NCI-H524 treated with DMSO at 0.1 percent for 48 hours (cell line): Measurements from ENCODE around the gene NDUFS1.
"Not testable (repeated sequence)": the region's sequence is repeated elsewhere in the genome, so short reads cannot be mapped to it uniquely, and the experiment has no call there.

Experiments used
- DNase-seq: peaks from one replicate; lab custom pipeline; 2025; lab: John Stamatoyannopoulos, UW

The NDUFS1 gene

DNA sequence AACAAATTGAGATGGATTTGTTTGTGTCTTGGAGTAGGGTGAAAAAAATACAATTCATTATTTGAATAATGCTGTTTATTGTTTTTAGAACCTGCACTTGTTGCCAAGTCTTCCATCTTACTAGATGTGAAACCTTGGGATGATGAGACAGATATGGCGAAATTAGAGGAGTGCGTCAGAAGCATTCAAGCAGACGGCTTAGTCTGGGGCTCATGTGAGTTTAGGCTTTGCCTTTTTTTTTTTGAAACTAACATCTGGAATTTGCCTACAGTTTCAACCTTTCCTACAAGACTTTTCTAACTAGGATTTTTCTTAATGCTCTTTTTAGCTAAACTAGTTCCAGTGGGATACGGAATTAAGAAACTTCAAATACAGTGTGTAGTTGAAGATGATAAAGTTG is 3.2 kb upstream of the NDUFS1 start:
- DNase-seq = not testable (repeated sequence)

DNA sequence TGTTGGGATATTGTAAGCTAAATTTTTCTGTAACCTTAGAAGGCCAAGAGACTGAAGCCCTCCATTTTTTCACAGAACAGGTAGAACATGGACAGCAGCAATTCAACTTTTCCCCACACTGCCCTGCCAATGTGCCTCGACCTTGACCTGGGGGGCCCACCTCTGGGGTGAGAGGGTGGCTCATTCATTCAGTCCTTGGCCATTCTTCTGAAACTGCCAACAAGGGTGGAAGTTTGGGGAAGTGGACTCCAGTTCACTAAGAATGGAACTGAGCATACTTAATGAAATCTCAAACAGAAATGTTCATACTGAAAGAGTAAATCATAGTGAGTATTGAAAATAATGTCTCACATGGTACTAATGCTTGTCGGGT is 1.5 kb upstream of the NDUFS1 start:
- DNase-seq = no peak

DNA sequence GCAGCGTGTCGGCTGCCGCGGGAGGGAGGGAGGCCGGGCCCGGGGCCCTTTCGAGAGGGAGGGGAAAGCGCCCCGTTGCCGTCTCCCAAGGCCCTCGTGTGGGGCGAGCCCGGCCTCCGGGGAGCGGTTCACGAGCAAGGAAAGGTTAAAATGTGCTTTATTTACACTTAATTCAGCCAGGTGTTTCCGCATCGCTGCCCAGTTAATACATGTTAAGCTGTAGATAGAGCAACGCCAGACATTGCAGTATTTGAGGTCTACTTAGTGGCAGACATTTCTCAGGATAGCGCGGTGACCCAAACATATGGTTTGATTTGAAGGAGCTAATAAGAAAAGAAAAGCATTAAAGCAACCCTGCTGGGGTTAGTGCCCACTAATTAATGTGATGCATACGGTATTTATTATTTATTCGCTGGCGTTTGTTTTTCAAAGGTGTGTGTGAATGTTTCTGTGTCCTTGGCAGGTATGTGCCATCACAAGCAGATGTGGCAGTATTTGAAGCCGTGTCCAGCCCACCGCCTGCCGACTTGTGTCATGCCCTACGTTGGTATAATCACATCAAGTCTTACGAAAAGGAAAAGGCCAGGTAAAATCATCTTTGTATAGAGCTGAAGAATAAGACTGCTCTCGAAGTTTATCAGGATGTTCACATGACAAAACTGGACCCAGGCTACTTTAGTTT is 1.0 kb upstream of the NDUFS1 start:
- DNase-seq = no peak

DNA sequence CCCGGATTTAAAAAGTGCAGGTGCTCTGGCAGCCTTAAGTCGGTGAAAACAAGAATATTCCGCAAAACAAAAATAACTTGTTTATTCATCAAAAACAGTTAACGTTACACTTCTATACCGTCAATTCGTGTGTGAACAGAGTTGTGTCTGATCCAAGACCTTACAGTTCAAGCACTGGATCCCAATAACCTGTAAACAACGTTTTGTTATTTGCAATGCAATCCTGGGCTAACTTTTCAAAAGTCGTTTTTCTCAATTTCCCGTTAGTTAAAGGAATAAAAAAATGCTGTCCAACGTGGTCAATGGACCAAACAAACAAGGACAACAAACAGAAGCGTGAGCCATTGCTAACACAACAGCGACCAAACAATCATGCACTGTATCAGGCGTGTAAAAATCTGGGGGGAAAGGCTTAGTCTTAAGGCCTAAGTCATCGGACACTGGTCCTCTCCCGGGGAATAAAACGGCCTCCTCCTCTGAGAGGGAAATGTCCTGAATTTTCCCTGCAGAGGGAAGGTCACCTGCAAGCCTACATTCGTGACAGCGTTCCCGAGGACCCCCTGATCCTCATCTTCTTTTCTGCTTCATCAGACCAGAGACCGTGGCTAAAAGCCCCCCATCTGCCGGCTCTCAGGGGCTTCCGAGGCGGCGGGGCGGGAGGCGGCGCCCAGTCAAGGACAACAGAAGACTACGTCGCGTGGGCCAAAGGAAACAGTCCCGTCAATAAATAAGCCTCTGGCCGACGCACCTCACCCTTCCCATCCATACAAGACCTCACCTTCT is 490 bp downstream of the NDUFS1 start:
- DNase-seq = peak; percentile 22

DNA sequence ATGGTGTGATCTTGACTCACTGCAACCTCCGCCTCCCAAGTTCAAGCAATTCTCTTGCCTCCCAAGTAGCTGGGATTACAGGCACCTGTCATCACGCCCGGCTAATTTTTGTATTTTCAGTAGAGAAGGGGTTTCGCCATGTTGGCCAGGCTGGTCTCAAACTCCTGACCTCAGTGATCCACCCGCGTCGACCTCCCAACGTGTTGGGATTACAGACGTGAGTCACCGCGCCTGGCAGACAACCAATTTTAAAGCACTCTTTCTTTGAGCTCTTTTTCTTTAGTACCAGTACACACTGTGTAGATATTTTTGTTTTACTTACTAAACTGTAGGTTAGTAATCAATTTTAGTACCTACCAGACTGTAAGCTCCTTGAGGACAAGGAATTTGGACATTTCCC is 2.2 kb downstream of the NDUFS1 start:
- not testable (repeated sequence) for DNase-seq

DNA sequence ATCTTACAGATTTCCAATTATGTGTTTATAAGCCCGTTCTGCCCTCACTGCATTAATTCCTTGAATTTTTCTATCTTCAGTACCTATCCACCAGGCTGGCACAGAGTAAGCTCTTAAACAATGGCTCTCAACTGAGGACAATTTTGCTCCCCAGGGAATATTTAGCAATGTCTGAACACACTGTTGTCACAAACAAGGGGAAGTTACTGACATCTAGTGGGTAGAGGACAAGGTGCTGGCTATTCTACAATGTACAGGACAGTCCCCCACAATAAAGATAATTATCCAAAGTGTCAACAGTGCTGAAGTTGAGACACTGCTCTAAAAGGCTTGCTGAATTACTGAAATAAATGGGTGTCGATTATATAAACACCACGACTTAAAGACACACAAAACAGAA is 5.0 kb downstream of the NDUFS1 start:
- DNase-seq = no peak

DNA sequence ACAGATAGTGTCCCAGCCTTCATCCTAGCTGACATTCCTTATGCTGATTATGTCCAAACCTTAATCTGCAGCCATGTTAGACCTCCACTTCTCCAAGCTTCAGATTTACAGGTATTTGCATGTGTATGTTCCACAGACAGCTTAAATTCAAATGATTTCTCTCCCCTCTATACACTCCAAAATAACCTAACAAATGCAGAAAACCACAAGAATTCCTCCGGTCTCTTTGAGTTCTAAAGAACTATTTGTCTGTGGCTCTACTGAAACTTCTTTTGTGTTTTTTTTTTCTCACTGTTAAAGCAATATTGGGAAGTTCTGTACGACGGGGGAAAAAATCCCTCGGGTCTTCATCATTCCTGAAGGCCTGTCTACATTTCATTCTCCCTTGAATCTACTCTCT is 8.6 kb downstream of the NDUFS1 start:
- no peak for DNase-seq

DNA sequence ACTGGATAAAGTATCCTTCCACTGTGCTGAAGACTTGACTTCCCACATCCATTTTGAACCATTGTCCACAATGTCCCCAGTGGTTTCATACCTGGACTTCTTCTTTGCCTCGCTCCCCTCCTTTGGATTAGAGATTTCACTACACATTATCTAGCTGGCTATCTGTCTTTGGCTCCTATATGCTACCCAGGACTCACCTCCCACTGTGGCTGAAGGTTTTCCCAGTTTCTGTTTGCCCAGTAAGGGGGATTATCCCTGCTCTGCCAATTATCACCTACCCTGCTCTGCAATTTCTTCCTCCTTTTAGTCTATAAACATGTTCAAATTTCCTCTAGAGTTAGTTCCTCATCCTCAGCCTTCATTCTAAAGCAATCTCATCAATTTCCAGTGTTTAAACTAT is 9.1 kb downstream of the NDUFS1 start:
- no peak for DNase-seq

DNA sequence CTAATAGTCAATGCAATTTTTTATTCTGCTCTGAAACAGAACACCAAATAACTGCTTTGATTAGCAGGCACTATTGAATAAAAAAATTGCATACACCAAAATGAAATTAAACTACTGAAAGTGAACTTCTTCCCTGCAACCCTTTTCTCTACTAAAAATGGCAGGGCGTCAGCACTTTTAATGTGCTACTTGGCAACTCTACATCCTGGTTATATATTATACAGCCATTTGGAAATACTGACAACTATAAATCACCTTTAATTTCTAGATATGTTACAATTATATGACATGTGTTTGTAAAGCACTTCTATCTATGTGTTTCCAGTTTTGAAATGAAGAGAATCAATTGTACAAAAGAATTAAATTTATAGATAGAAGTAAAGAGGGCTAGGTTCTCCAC is 9.9 kb downstream of the NDUFS1 start:
- DNase-seq = no peak

DNA sequence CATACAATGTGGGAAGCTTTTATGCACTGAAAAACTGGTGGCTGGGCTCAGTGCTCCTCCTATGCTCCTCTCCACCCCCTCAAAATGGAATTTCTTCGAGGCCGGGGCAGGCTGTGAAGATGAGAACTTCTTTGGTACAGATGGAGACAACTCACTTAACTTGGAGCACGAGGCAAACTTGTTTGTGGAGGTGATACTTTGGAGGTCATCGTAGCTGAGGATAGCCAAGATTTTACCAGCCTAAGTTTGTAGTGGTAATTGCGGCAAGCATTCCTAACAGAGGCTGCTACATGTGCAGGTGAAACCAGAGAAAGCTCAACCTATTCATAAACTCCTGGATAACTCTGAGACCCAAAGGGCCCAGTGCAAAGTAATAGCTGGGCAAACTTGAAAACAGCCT is 13.6 kb downstream of the NDUFS1 start:
- no peak for DNase-seq

DNA sequence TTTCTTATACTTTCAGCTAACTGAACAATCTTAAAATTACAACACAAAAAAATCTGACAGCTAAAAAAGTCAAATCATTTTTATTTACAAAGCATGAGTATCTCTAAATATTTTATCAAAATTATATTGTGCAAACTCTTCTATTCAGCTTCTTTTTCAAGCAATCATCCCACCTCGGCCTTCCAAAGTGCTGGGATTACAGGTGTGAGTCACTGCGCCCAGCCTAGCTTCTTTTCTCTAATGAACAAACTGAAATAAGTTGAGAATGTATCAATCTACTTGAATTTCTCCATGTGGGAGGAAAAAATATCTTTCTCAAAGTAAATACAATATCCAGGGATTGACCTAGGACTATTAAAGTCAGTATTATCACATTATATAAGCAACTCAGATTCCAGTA is 14.9 kb downstream of the NDUFS1 start:
- DNase-seq = no peak

DNA sequence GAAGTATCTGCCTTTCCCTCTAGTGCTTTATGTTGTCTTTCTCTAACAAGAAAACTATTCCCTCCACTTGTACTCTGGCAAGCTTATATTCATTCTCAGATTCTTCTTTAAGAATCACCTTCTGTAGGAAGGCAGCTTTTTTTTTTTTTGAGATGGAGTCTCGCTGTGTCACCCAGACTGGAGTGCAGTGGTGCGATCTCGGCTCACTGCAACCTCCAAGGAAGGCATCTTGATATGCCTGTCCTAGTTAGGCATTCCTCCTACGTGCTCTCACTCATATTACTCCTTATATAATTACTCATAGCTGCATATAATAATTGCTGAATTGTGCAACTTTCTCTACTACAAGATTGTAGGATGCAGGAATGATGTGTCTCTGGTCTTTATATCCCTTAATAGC is 15.8 kb downstream of the NDUFS1 start:
- DNase-seq = no peak

DNA sequence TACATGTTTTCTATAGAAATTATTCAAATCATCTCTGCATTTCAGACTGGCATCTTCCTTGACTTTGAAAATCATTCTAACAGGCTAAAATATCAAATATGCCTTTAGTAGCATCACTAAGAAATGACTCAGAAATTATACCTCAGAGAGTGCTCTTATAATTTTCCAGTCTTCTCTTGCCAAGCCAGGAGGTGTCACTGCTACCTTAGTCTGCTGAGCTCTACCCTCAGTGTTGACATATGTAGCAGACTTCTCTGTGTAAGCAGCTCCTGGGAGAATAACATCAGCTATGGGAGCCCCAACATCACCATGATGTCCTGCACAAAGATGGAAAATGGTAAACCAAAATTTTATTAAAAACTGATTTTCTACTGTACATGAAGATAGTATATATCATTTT is 31.6 kb downstream of the NDUFS1 start:
- no peak for DNase-seq

DNA sequence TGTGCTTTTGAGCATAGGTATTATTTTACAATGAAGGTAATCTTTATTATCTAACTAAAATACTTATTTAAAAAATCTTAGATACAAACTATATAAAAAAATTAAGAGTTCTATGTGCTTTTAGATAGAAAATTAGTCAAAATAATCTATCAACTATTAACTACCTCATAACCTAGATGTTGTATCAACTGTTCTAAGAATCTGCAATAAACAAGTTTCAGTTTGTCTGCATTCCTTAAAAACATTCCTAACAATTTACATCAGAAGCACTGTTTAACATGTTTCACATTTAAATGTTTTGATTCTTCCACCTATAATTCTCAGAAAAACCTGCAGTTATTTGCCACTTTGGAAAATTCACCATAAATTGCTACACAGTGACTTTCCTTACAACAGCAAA is 33.3 kb downstream of the NDUFS1 start:
- DNase-seq = no peak

DNA sequence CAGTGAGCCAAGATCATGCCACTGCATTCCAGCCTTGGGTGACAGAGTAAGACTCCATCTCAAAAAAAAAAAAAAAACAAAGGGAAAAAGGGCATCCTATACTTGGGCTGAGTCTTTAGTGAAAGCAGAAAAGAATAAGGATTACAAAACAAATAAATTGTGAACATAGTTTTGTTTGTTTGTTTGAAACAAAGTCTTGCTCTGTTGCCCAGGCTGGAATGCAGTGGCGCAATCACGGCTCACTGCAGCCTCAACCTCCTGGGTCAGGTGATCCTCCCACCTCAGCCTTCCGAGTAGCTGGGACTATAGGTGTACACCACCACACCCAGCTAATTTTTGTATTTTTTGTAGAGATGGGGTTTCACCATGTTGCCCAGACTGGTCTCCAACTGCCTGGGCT is 36.7 kb downstream of the NDUFS1 start:
- not testable (repeated sequence) for DNase-seq

DNA sequence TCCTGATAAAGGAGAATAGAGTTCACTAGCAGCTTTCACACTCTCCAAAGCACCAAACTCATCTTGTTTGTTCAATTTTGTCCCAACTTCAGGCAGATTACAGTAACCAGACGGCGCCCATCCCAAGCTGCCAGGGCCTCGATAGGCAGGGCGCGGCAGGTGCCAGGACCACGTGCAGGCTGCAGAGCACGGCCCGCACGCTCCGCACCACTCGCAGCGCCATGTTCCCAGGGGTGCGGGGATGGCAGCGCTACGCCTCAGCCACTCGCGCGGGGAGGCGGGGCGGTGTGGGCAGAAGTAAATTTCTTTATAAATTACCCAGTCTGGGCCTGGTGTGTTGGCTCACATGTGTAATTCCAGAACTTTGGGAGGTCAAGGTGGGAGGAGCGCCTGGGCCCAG is 43.0 kb downstream of the NDUFS1 start:
- DNase-seq = no peak

DNA sequence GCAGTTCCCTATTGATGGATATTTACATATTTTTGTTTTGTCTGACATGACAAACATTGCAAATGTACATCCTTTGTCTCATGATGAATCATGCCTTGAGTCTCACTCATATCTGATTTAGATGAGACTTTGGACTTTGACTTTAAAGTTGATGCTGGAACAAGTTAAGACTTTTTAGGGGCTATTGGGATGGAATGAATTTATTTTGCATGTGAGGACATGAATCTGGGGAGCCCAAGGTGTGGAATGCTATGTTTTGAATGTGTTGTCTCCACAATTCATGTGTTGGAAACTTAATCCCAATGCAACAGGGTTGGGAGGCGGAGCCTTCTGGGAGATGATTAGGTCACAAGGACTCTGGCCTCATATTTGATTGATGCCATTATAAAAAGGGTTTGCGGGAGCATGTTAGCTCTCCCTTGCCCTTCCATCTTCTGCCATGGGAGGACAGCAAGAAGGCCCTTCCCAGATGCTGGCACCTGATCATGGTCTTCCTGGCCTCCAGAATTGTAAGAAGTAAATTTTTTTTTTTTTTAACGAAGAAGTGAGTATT is 44.1 kb downstream of the NDUFS1 start:
- DNase-seq = no peak

DNA sequence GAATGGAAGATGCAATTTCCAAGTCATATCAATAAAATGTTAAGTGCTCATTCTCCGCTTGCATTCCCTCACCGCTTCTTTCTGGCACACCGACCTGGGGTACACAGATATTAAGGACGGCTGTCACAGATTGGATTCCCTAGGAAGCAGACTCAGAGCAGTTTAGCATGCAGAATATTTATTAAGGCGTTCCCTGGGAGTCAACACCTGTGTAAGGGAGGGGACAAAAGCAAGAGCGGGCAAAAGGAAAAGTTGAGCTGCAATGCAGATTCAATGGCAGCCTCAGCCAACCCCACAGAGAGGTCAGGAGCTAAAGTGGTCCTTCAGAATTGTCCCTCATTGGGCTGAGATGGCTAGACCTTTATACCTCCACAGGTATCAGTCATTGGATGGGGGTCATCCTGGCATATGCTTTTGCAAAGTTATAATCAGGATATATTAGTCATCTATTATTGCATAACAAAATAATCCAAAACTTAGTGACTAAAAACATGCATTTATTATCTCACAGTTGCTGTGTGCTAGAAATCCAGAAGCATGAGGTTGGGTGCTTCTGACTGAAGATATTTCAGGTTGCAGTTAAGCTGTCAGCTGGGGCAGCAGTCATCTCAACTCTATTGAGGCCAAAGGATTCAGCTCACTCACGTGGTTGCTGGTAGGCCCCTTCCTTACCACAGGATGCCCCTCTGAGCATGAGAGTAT is 46.2 kb downstream of the NDUFS1 start:
- DNase-seq = no peak

DNA sequence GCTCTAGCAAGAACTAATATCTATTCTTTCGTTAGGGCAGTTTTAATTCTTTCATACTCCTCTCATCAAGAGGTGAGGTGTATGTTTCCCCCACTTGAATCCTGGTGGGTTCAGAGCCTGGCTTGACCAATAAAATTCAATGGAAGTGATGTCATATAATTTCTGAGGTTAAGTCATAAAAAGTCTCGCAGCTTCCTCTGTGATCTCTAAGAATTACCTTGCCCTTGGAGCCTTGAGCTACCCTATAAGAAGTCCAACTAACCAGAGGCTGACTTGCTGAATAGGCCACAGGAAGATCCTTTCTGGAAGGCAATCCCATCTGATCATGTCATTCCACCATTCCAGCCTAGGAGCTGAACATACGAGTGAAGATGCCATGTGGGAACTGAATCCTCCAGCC is 47.1 kb downstream of the NDUFS1 start:
- no peak for DNase-seq

DNA sequence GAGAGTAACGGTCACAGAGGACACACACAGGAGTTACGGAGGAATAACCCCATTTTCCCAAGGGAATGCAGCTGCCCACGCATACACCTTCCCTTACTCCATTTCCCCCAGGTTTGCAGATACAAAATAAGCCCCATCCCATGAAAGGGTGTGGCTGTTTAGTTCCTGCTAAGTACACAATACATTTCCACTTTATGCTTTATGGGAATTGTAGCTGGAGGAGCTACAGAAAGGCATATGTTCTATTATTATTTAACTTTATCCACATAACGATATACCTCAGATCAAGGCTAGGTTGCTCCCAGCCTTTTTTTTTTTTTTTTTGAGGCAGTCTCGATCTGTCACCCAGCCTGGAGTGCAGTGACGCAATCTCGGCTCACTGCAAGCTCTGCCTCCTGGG is 50.5 kb downstream of the NDUFS1 start:
- no peak for DNase-seq

DNA sequence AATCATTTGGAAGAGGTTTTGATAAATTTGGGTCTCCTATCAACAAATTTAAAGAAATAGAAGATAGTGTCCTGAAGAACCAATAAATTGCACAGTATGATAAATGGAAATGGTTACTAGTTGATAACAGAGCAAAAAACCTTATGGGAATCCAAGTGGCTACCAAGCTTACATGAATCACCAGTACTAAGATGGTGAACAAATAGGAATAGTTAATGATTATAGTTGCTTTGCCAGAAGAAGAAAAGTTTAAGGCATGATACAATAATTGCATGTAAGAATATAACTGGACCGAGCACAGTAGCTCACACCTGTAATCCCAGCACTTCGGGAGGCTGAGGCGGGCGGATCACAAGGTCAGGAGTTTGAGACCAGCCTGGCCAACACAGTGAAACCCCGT is 53.7 kb downstream of the NDUFS1 start:
- DNase-seq = no peak

DNA sequence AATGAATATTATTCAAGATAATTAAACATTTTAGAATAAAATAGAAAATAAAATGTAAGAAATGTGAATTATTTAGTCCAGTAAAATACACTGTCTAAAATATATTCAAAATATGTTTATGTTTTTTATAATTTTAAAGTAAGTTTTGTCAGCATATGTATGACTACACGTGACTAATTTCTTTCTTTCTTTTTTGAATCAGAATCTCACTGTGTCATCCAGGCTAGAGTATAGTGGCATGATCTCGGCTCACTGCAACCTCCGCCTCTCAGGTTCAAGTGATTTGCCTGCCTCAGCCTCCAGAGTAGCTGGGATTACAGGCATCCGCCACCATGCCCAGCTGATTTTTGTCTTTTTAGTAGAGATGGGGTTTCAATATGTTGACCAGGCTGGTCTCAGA is 54.2 kb downstream of the NDUFS1 start:
- no peak for DNase-seq

DNA sequence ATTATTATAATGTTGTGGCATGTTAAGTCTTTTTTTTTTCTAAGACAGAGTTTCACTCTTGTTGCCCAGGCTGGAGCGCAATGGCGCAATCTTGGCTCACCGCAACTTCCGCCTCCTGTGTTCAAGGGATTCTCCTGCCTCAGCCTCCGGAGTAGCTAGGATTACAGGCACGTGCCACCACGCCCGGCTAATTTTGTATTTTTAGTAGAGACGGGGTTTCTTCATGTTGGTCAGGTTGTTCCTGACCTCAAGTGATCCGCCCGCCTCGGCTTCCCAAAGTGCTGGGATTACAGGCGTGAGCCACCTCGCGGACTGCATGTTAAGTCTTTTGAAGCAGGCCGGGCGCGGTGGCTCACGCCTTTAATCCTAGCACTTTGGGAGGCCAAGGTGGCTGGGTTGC is 60.4 kb downstream of the NDUFS1 start:
- not testable (repeated sequence) for DNase-seq
